ENCODE results near the gene MFSD12.
"Not testable (repeated sequence)": the region's sequence is repeated elsewhere in the genome, so short reads cannot be mapped to it uniquely, and the experiment has no call there.

The MFSD12 gene

GRCh38 chr19:3521104-3521445 lies 36.3 kb downstream of the MFSD12 start:
- no peak for FAIRE-seq

- no peak for FAIRE-seq
These were observed 37.0 kb downstream of the MFSD12 start for GRCh38 chr19:3520166-3521103.

GRCh38 chr19:3519126-3519525 lies 38.3 kb downstream of the MFSD12 start:
- FAIRE-seq, result no peak

GRCh38 chr19:3518659-3519058 lies 38.7 kb downstream of the MFSD12 start:
- FAIRE-seq, result no peak

- FAIRE-seq, result no peak
These were observed 39.1 kb downstream of the MFSD12 start for GRCh38 chr19:3518255-3518654.

GRCh38 chr19:3517638-3518037 lies 39.7 kb downstream of the MFSD12 start:
- FAIRE-seq, result no peak

- FAIRE-seq, result no peak
These were observed 40.6 kb downstream of the MFSD12 start for GRCh38 chr19:3516675-3517207.

- no peak for FAIRE-seq
These were observed 41.4 kb downstream of the MFSD12 start for GRCh38 chr19:3515891-3516422.

- FAIRE-seq, result no peak
These were observed 42.5 kb downstream of the MFSD12 start for GRCh38 chr19:3514930-3515329.

GRCh38 chr19:3513229-3514140 lies 43.9 kb downstream of the MFSD12 start:
- no peak for FAIRE-seq

GRCh38 chr19:3512562-3513228 lies 44.7 kb downstream of the MFSD12 start:
- no peak for FAIRE-seq

GRCh38 chr19:3511506-3512251 lies 45.7 kb downstream of the MFSD12 start:
- no peak for FAIRE-seq

GRCh38 chr19:3510727-3511126 lies 46.7 kb downstream of the MFSD12 start:
- no peak for FAIRE-seq

- FAIRE-seq, result no peak
These were observed 47.8 kb downstream of the MFSD12 start for GRCh38 chr19:3509566-3509989.

- no peak for FAIRE-seq
These were observed 48.4 kb downstream of the MFSD12 start for GRCh38 chr19:3508771-3509535.

- FAIRE-seq, result not testable (repeated sequence)
These were observed 49.2 kb downstream of the MFSD12 start for GRCh38 chr19:3508121-3508661.

- no peak for FAIRE-seq
These were observed 49.8 kb downstream of the MFSD12 start for GRCh38 chr19:3507371-3508120.

GRCh38 chr19:3506384-3507340 lies 50.7 kb downstream of the MFSD12 start:
- no peak for FAIRE-seq

Measured in A204.1 (cell line).